Measurements from ENCODE around the gene TMPRSS9. TPM values are rescaled to one million over a fixed set of nuclear protein-coding genes. Genes with fewer than 3 reads are reported as not detected.

Gene TMPRSS9
- total and polyA plus RNA-seq, 2 of the 13 experiments (the other 11 are each of a cell fraction or from before 2014, with no cell fraction given): 2.5 to 5.2 TPM

DNA sequence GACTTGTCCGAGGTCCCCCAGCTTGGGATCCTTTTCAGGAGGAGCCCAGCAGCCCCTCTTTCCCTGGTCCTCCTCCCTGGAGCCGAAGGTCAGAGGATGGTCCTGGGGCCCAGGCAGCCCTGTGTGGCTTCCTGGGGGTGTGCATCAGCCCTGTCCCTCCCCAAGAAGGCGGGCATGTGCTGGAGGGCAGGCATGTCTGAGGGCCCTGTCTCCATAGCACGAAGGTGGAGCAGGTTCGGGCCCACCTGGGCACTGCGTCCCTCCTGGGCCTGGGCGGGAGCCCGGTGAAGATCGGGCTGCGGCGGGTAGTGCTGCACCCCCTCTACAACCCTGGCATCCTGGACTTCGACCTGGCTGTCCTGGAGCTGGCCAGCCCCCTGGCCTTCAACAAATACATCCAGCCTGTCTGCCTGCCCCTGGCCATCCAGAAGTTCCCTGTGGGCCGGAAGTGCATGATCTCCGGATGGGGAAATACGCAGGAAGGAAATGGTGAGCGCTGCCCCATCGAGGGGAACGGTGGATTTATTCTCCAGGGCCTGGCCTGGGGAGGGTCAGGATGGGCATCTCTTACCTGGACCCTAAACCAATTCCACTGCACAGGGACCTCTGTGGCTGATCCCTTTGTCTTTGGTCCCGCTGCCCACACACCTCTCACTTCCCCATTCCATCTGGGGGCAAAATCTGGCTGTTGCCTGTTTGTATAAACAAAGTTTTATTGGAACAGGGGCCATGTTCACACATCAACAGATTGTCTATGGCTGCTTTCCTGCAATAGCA lies 56.4 kb downstream of the TMPRSS9 start (continued):
- no peak for TF ChIP-seq AHR (CRISPR knock-in tag; IDR thresholded peaks at IDR 0.05)
- TF ChIP-seq, protein P1, sequence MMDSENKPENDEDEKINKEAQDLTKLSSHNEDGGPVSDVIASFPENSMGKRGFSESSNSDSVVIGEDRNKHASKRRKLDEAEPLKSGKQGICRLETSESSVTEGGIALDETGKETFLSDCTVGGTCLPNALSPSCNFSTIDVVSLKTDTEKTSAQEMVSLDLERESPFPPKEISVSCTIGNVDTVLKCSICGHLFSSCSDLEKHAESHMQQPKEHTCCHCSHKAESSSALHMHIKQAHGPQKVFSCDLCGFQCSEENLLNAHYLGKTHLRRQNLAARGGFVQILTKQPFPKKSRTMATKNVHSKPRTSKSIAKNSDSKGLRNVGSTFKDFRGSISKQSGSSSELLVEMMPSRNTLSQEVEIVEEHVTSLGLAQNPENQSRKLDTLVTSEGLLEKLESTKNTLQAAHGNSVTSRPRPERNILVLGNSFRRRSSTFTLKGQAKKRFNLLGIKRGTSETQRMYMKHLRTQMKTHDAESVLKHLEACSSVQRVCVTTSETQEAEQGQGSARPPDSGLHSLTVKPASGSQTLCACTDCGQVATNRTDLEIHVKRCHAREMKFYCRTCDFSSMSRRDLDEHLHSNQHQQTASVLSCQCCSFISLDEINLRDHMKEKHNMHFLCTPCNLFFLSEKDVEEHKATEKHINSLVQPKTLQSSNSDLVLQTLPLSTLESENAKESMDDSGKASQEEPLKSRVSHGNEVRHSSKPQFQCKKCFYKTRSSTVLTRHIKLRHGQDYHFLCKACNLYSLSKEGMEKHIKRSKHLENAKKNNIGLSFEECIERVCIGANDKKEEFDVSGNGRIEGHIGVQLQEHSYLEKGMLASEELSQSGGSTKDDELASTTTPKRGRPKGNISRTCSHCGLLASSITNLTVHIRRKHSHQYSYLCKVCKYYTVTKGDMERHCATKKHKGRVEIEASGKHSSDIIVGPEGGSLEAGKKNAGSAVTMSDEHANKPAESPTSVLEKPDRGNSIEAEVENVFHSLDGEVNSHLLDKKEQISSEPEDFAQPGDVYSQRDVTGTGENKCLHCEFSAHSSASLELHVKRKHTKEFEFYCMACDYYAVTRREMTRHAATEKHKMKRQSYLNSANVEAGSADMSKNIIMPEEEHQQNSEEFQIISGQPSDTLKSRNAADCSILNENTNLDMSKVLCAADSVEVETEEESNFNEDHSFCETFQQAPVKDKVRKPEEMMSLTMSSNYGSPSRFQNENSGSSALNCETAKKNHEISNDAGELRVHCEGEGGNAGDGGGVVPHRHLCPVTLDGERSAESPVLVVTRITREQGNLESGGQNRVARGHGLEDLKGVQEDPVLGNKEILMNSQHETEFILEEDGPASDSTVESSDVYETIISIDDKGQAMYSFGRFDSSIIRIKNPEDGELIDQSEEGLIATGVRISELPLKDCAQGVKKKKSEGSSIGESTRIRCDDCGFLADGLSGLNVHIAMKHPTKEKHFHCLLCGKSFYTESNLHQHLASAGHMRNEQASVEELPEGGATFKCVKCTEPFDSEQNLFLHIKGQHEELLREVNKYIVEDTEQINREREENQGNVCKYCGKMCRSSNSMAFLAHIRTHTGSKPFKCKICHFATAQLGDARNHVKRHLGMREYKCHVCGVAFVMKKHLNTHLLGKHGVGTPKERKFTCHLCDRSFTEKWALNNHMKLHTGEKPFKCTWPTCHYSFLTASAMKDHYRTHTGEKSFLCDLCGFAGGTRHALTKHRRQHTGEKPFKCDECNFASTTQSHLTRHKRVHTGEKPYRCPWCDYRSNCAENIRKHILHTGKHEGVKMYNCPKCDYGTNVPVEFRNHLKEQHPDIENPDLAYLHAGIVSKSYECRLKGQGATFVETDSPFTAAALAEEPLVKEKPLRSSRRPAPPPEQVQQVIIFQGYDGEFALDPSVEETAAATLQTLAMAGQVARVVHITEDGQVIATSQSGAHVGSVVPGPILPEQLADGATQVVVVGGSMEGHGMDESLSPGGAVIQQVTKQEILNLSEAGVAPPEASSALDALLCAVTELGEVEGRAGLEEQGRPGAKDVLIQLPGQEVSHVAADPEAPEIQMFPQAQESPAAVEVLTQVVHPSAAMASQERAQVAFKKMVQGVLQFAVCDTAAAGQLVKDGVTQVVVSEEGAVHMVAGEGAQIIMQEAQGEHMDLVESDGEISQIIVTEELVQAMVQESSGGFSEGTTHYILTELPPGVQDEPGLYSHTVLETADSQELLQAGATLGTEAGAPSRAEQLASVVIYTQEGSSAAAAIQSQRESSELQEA (CRISPR knock-in tag; IDR thresholded peaks at IDR 0.05; ENCODE audit: not compliant biosample characterization): no peak
- TF ChIP-seq FOSL2 (CRISPR knock-in tag; IDR thresholded peaks at IDR 0.05): no peak
- peak; percentile 64 for TF ChIP-seq FOXA3 (CRISPR knock-in tag; IDR thresholded peaks at IDR 0.05)
- TF ChIP-seq, protein P2, sequence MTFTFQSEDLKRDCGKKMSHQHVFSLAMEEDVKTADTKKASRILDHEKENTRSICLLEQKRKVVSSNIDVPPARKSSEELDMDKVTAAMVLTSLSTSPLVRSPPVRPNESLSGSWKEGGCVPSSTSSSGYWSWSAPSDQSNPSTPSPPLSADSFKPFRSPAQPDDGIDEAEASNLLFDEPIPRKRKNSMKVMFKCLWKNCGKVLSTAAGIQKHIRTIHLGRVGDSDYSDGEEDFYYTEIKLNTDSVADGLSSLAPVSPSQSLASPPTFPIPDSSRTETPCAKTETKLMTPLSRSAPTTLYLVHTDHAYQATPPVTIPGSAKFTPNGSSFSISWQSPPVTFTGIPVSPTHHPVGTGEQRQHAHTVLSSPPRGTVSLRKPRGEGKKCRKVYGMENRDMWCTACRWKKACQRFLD (CRISPR knock-in tag; IDR thresholded peaks at IDR 0.05; ENCODE audit: borderline replicate concordance): 0 out of 2 replicates have a peak, but pooled peaks have one; percentile 56
- TF ChIP-seq ZNF383 (CRISPR knock-in tag; IDR thresholded peaks at IDR 0.05; ENCODE audit: borderline replicate concordance): no peak
- TF ChIP-seq, protein P3, sequence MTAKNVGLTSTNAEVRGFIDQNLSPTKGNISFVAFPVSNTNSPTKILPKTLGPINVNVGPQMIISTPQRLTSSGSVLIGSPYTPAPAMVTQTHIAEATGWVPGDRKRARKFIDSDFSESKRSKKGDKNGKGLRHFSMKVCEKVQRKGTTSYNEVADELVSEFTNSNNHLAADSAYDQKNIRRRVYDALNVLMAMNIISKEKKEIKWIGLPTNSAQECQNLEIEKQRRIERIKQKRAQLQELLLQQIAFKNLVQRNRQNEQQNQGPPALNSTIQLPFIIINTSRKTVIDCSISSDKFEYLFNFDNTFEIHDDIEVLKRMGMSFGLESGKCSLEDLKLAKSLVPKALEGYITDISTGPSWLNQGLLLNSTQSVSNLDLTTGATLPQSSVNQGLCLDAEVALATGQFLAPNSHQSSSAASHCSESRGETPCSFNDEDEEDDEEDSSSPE (CRISPR knock-in tag; IDR thresholded peaks at IDR 0.05): peak; percentile 65
- peak; percentile 66 for TF ChIP-seq ZMYM4 (CRISPR knock-in tag; IDR thresholded peaks at IDR 0.05)
- TF ChIP-seq ZNF879 (CRISPR knock-in tag; IDR thresholded peaks at IDR 0.05): no peak
- TF ChIP-seq, protein P4, sequence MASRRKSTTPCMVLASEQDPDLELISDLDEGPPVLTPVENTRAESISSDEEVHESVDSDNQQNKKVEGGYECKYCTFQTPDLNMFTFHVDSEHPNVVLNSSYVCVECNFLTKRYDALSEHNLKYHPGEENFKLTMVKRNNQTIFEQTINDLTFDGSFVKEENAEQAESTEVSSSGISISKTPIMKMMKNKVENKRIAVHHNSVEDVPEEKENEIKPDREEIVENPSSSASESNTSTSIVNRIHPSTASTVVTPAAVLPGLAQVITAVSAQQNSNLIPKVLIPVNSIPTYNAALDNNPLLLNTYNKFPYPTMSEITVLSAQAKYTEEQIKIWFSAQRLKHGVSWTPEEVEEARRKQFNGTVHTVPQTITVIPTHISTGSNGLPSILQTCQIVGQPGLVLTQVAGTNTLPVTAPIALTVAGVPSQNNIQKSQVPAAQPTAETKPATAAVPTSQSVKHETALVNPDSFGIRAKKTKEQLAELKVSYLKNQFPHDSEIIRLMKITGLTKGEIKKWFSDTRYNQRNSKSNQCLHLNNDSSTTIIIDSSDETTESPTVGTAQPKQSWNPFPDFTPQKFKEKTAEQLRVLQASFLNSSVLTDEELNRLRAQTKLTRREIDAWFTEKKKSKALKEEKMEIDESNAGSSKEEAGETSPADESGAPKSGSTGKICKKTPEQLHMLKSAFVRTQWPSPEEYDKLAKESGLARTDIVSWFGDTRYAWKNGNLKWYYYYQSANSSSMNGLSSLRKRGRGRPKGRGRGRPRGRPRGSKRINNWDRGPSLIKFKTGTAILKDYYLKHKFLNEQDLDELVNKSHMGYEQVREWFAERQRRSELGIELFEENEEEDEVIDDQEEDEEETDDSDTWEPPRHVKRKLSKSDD (CRISPR knock-in tag; IDR thresholded peaks at IDR 0.05; ENCODE audit: low read depth): no peak; the same call in 1 of the 2 replicates
- TF ChIP-seq, protein P5, sequence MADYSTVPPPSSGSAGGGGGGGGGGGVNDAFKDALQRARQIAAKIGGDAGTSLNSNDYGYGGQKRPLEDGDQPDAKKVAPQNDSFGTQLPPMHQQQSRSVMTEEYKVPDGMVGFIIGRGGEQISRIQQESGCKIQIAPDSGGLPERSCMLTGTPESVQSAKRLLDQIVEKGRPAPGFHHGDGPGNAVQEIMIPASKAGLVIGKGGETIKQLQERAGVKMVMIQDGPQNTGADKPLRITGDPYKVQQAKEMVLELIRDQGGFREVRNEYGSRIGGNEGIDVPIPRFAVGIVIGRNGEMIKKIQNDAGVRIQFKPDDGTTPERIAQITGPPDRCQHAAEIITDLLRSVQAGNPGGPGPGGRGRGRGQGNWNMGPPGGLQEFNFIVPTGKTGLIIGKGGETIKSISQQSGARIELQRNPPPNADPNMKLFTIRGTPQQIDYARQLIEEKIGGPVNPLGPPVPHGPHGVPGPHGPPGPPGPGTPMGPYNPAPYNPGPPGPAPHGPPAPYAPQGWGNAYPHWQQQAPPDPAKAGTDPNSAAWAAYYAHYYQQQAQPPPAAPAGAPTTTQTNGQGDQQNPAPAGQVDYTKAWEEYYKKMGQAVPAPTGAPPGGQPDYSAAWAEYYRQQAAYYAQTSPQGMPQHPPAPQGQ (CRISPR knock-in tag; IDR thresholded peaks at IDR 0.05; ENCODE audit: borderline replicate concordance): no peak
- peak; percentile 64 for TF ChIP-seq SOX5 (CRISPR knock-in tag; IDR thresholded peaks at IDR 0.05; ENCODE audit: borderline replicate concordance)
